HepG2 (cell line): Measurements from ENCODE around the gene SIK2. TPM values are rescaled to one million over a fixed set of nuclear protein-coding genes. Genes with fewer than 3 reads are reported as not detected.

Experiments
- ATAC-seq: fragments of 200-7000 bp; cut with Tn5 transposase; 3 replicates; pipeline ENCODE4 v1.9.1; 2020; ENCODE audit warnings: mild to moderate bottlenecking, moderate library complexity
- BruUV-seq: library from RNA; stranded (reverse); fragments of 400-500 nt; replicated peaks from 2 replicates; lab custom pipeline; 2021; lab: Mats Ljungman, UMichigan
- CTCF ChIA-PET: fragments of 300-600 bp; formaldehyde crosslinking; extraction: SDS; loops from one replicate; lab custom pipeline; 2021; ENCODE audit warnings: low total read pairs, inconsistent platforms, low intra/inter-chr PET ratio; lab: Yijun Ruan, JAX
- POLR2A ChIA-PET: fragments of 350-600 bp; sonication (Branson Sonifier 250); formaldehyde crosslinking; loops from one replicate; lab custom pipeline; 2020; ENCODE audit warnings: antibody characterized with exemption, inconsistent platforms; lab: Yijun Ruan, JAX
- DNase-seq: peaks from one replicate; pipeline ENCODE4 v3.0.0-alpha.2; 2015; ENCODE audit warnings: low spot score
- FAIRE-seq: peaks from 3 replicates; lab custom pipeline; 2011; peaks lifted over from hg19 to GRCh38; lab: Jason Lieb, UNC
- H2AFZ ChIP-seq: one replicate; pipeline ENCODE4 v1.6.1; 2011; ENCODE audit warnings: low read length, inconsistent platforms
- H3K27ac ChIP-seq: fragments of 300-600 bp; 3 replicates; pipeline ENCODE4 v1.8.0; 2011; ENCODE audit warnings: mixed run types, mild to moderate bottlenecking, mixed read lengths, low read length, inconsistent platforms; ENCODE audit not compliant: insufficient read depth; ENCODE audit errors: extremely low read length
- H3K27me3 ChIP-seq, 2 experiments: fragments of 200-600 bp in 1 of 2; 2 replicates in 1 of 2; 3 replicates in 1 of 2; pipeline versions ENCODE4 v1.6.0 to v1.8.0; 2011; ENCODE audit warnings: low read length in 2 of 2, mild to moderate bottlenecking in 2 of 2, moderate library complexity in 2 of 2, inconsistent platforms in 1 of 2; ENCODE audit not compliant: insufficient read depth in 2 of 2, control insufficient read depth in 1 of 2
- H3K36me3 ChIP-seq, 2 experiments: fragments of 200-600 bp in 1 of 2; replicated peaks in 1 of 2; 2 replicates in 1 of 2; 3 replicates in 1 of 2; pipeline versions ENCODE4 v1.5.1 to v1.8.0; 2011; ENCODE audit warnings: low read length in 2 of 2, inconsistent platforms in 1 of 2; ENCODE audit not compliant: insufficient read depth in 2 of 2, control insufficient read depth in 1 of 2
- H3K4me1 ChIP-seq: 2 replicates; pipeline ENCODE4 v1.5.1; 2012; ENCODE audit warnings: low read length, inconsistent platforms; ENCODE audit not compliant: insufficient read depth
- H3K4me2 ChIP-seq: 2 replicates; pipeline ENCODE4 v1.6.0; 2011; ENCODE audit warnings: low read depth, low read length, inconsistent platforms
- H3K4me3 ChIP-seq, 3 experiments: fragments of 200-600 bp in 1 of 3; sonication (generic), shearing (Covaris generic) in 1 of 3; replicated peaks in 1 of 3; 2 replicates each; pipeline ENCODE4 v1.5.1; 2011 to 2016; ENCODE audit warnings: low read length in 3 of 3, inconsistent platforms in 2 of 3, low read depth in 2 of 3, mild to moderate bottlenecking in 2 of 3, control low read depth in 1 of 3, mixed read lengths in 1 of 3; ENCODE audit not compliant: insufficient read depth in 1 of 3
- H3K79me2 ChIP-seq: one replicate; pipeline ENCODE4 v1.6.1; 2011; ENCODE audit warnings: low read length, inconsistent platforms; ENCODE audit not compliant: insufficient read depth
- H3K9ac ChIP-seq: 2 replicates; pipeline ENCODE4 v1.6.0; 2011; ENCODE audit warnings: mild to moderate bottlenecking, low read depth, low read length, inconsistent platforms; ENCODE audit not compliant: insufficient read depth
- H3K9me3 ChIP-seq: 2 replicates; pipeline ENCODE4 v1.5.1; 2012; ENCODE audit warnings: mild to moderate bottlenecking, low read length
- H4K20me1 ChIP-seq: 2 replicates; pipeline ENCODE4 v1.6.0; 2011; ENCODE audit warnings: inconsistent platforms, mild to moderate bottlenecking, low read length, moderate library complexity; ENCODE audit not compliant: insufficient read depth
- ATF7 ChIP-seq, 2 experiments: fragments of 450-650 bp in 1 of 2; sonication (generic) in 1 of 2; formaldehyde crosslinking in 1 of 2; IDR thresholded peaks; 2 replicates each; pipeline versions ENCODE4 v1.4.0 to v1.6.1; 2016 to 2020; ENCODE audit warnings: antibody characterized with exemption in 1 of 2, mild to moderate bottlenecking in 1 of 2, missing genetic modification reagents in 1 of 2
- BRCA1 ChIP-seq: sonication (generic); formaldehyde crosslinking; IDR thresholded peaks from 2 replicates; pipeline ENCODE4 v1.4.0; 2020; ENCODE audit warnings: missing genetic modification reagents
- CEBPB ChIP-seq: IDR thresholded peaks from 2 replicates; pipeline ENCODE4 v1.6.1; 2011; ENCODE audit warnings: low read depth, low read length, improper control_type of control experiment, borderline replicate concordance
- FOXA1 ChIP-seq, 2 experiments: fragments of 450-650 bp in 1 of 2; sonication (generic) in 1 of 2; formaldehyde crosslinking in 1 of 2; IDR thresholded peaks; 2 replicates each; pipeline versions ENCODE4 v1.4.0 to v1.6.1; 2016 to 2020; ENCODE audit warnings: missing genetic modification reagents in 1 of 2
- FOXK2 ChIP-seq: fragments of 450-650 bp; IDR thresholded peaks from 2 replicates; pipeline ENCODE4 v1.6.1; 2016
- HDAC1 ChIP-seq: sonication (generic); formaldehyde crosslinking; IDR thresholded peaks from 2 replicates; pipeline ENCODE4 v1.5.1; 2020; ENCODE audit warnings: mild to moderate bottlenecking, missing genetic modification reagents
- HOXA9 ChIP-seq: sonication (generic); formaldehyde crosslinking; IDR thresholded peaks from 2 replicates; pipeline ENCODE4 v1.8.1; 2022; ENCODE audit warnings: missing genetic modification reagents, mild to moderate bottlenecking, moderate library complexity, borderline replicate concordance
- SYNCRIP ChIP-seq: fragments of 200-400 bp; formaldehyde crosslinking; IDR thresholded peaks from 2 replicates; pipeline ENCODE4 v1.6.1; 2018; ENCODE audit warnings: mild to moderate bottlenecking, low read depth, low read length; ENCODE audit not compliant: insufficient read depth
- TFDP2 ChIP-seq: sonication (generic); formaldehyde crosslinking; IDR thresholded peaks from 2 replicates; pipeline ENCODE4 v1.4.0; 2020; ENCODE audit warnings: missing genetic modification reagents
- ZBTB8A ChIP-seq: sonication (generic); formaldehyde crosslinking; IDR thresholded peaks from 2 replicates; pipeline ENCODE4 v1.4.0; 2020; ENCODE audit warnings: mild to moderate bottlenecking, low read depth, missing genetic modification reagents, borderline replicate concordance
- ZNF101 ChIP-seq: sonication (generic); formaldehyde crosslinking; IDR thresholded peaks from 2 replicates; pipeline ENCODE4 v1.4.0; 2020; ENCODE audit warnings: mild to moderate bottlenecking, low read depth, missing genetic modification reagents, borderline replicate concordance
- ZNF160 ChIP-seq: sonication (generic); formaldehyde crosslinking; IDR thresholded peaks from 2 replicates; pipeline ENCODE4 v1.8.0; 2022; ENCODE audit warnings: mild to moderate bottlenecking, inconsistent platforms, missing genetic modification reagents
- ZNF260 ChIP-seq: sonication (generic); formaldehyde crosslinking; IDR thresholded peaks from 2 replicates; pipeline ENCODE4 v1.4.0; 2020; ENCODE audit warnings: missing genetic modification reagents, low read depth, mild to moderate bottlenecking, borderline replicate concordance
- ZNF619 ChIP-seq: sonication (generic); formaldehyde crosslinking; IDR thresholded peaks from 2 replicates; pipeline ENCODE4 v1.4.0; 2020; ENCODE audit warnings: mild to moderate bottlenecking, missing genetic modification reagents
- ZNF670 ChIP-seq: sonication (generic); formaldehyde crosslinking; IDR thresholded peaks from 2 replicates; pipeline ENCODE4 v1.8.0; 2022; ENCODE audit warnings: mild to moderate bottlenecking, missing genetic modification reagents, borderline replicate concordance
- WGBS: methylation state at CpG from one replicate; pipeline ENCODE4 v1.1.6; 2017; ENCODE audit warnings: low lambda C conversion rate; 5-methylcytosine and 5-hydroxymethylcytosine counted together
- in situ Hi-C: cut with HindIII; loops from 2 replicates; pipeline ENCODE4 v1.10.0; 2017; ENCODE audit warnings: low pct_unique_long_range_greater_than_20kb; ENCODE audit not compliant: extremely low pct_ligation_motif_present
- intact Hi-C: fragments of 100-400 bp; cut with micrococcal nuclease; formaldehyde crosslinking; loops from one replicate; pipeline ENCODE4 v1.10.0; 2022; ENCODE audit not compliant: unreplicated experiment
- polyA plus RNA-seq, 8 experiments: library from polyadenylated mRNA; depleted of rRNA in 3 of 8; stranded (reverse) in 7 of 8; unstranded in 1 of 8; fragments of >200 nt; fragmentation: Illumina TruSeq in 4 of 8; extraction: Trizol in 4 of 8; gene quantifications; 2 replicates each; pipeline versions ENCODE4 v1.2.1 to v1.2.3, GENCODE V29; 2011 to 2016; ENCODE audit warnings: low read depth in 4 of 8, missing spikeins in 1 of 8, mixed read lengths in 1 of 8; ENCODE audit not compliant: insufficient read depth in 1 of 8
- total RNA-seq, 5 experiments: library from RNA; depleted of rRNA; stranded (reverse); fragments of >200 nt; fragmentation: Illumina TruSeq; extraction: Trizol; gene quantifications; 2 replicates each; pipeline ENCODE4 v1.2.3, GENCODE V29; 2016; ENCODE audit warnings: low read depth in 1 of 5
- TF ChIP-seq, protein P1 (sequence below): sonication (generic); formaldehyde crosslinking; IDR thresholded peaks from 2 replicates; pipeline ENCODE4 v1.8.0; 2022; ENCODE audit warnings: mild to moderate bottlenecking, missing genetic modification reagents, moderate library complexity

Gene SIK2
- total and polyA plus RNA-seq, 2 of the 13 experiments (the other 11 are each of a cell fraction or from before 2014, with no cell fraction given), result 8.1 to 15.4 TPM

GRCh38 chr11:111729071-111729830 is 127.0 kb downstream of the SIK2 start:
- ChIA-PET POLR2A (interaction anchor here (1.4 to 2.3 kb wide), 2 partner anchors 9 to 37 kb away, joined by 4 to 10 read pairs; partner anchors contain the start of gene PPP2R1B), CTCF (no interaction called here)
- Histone ChIP-seq H3K9me3 (no peaks in the 10 kb centered on the region), H3K4me1 (peaks cover 21% of the 10 kb centered on the region), H3K4me2 (no peak overlapping the region), H2AFZ (no peak overlapping the region), H3K27ac (no peak overlapping the region), H4K20me1 (no peaks in the 10 kb centered on the region), H3K27me3 (no peaks in the 10 kb centered on the region), H3K4me3 (no peak overlapping the region), H3K79me2 (no peaks in the 10 kb centered on the region), H3K9ac (no peak overlapping the region), H3K36me3 (peaks cover 7 to 25% of the 10 kb centered on the region in 2 experiments; a peak in 4 of 5 replicates)
- 96% methylated on average over 10 of the region's 10 CpGs for WGBS
- no peak for ATAC-seq
- no peak for DNase-seq
- in situ Hi-C loops, result no loop called here
- no peak for TF ChIP-seq BRCA1 (CRISPR knock-in tag)
- TF ChIP-seq ZBTB8A (CRISPR knock-in tag), result no peak
- TF ChIP-seq ZNF670 (CRISPR knock-in tag), result no peak
- no peak for TF ChIP-seq HDAC1 (CRISPR knock-in tag)
- TF ChIP-seq HOXA9 (CRISPR knock-in tag), result no peak
- TF ChIP-seq FOXK2, result no peak
- no TSS peak for BruUV-seq
- FAIRE-seq, result no peak
- intact Hi-C loops, result no loop called here

GRCh38 chr11:111729831-111730311 is 127.6 kb downstream of the SIK2 start:
- ATAC-seq (no peak), DNase-seq (no peak), FAIRE-seq (no peak)
- 99% methylated on average over 9 of the region's 9 CpGs for WGBS
- H2AFZ ChIP-seq, result no peak overlapping the region
- no TSS peak for BruUV-seq
- no peaks in the 10 kb centered on the region for H3K79me2 ChIP-seq
- H3K27ac ChIP-seq, result no peak overlapping the region
- no peaks in the 10 kb centered on the region for H4K20me1 ChIP-seq
- H3K4me2 ChIP-seq, result no peak overlapping the region
- no peaks in the 10 kb centered on the region for H3K27me3 ChIP-seq
- CTCF ChIA-PET, result no interaction called here
- peaks cover 2 to 19% of the 10 kb centered on the region in 2 experiments; a peak in 3 of 5 replicates for H3K36me3 ChIP-seq
- POLR2A ChIA-PET, result interaction anchor here (1.4 to 2.3 kb wide), 2 partner anchors 8 to 36 kb away, joined by 4 to 10 read pairs; partner anchors contain the start of gene PPP2R1B
- in situ Hi-C loops, result no loop called here
- H3K9ac ChIP-seq, result no peak overlapping the region
- no peaks in the 10 kb centered on the region for H3K9me3 ChIP-seq
- H3K4me1 ChIP-seq, result peaks cover 21% of the 10 kb centered on the region
- intact Hi-C loops, result no loop called here
- H3K4me3 ChIP-seq, result no peak overlapping the region
- TF ChIP-seq SYNCRIP, result no peak
- TF ChIP-seq ZNF160, result no peak
- no peak for TF ChIP-seq ZNF260 (CRISPR knock-in tag)
- no peak for TF ChIP-seq CEBPB
- no peak for TF ChIP-seq FOXA1 (IDR thresholded peaks at IDR 0.05)
- TF ChIP-seq FOXA1 (CRISPR knock-in tag; IDR thresholded peaks at IDR 0.05), result no peak
- TF ChIP-seq TFDP2 (CRISPR knock-in tag), result no peak
- TF ChIP-seq ATF7 (IDR thresholded peaks at IDR 0.05), result no peak
- no peak for TF ChIP-seq ATF7 (CRISPR knock-in tag; IDR thresholded peaks at IDR 0.05)
- TF ChIP-seq, protein P1, sequence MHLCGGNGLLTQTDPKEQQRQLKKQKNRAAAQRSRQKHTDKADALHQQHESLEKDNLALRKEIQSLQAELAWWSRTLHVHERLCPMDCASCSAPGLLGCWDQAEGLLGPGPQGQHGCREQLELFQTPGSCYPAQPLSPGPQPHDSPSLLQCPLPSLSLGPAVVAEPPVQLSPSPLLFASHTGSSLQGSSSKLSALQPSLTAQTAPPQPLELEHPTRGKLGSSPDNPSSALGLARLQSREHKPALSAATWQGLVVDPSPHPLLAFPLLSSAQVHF (CRISPR knock-in tag), result no peak
- no peak for TF ChIP-seq ZNF101 (CRISPR knock-in tag)
- TF ChIP-seq ZNF619 (CRISPR knock-in tag), result no peak
